GM23338 (cell line): ENCODE data around the gene GRK5. TPM values are rescaled to one million over a fixed set of nuclear protein-coding genes. Genes with fewer than 3 reads are reported as not detected.

Experiments used
- ATAC-seq: fragments of 200-7000 bp; cut with Tn5 transposase; 3 replicates; pipeline ENCODE4 v1.9.1; 2020
- DNase-seq: peaks from one replicate; pipeline ENCODE4 v3.0.0-alpha.2; 2015; ENCODE audit warnings: low spot score
- H2AFZ ChIP-seq: fragments of 200-600 bp; sonication (generic); 2 replicates; pipeline ENCODE4 v1.8.0; 2016; ENCODE audit warnings: antibody characterized with exemption, mild to moderate bottlenecking, moderate library complexity
- H3F3A ChIP-seq: fragments of 200-600 bp; sonication (generic); replicated peaks from 2 replicates; pipeline ENCODE4 v1.8.0; 2017; ENCODE audit warnings: antibody characterized with exemption, mixed run types, low read depth
- H3K27ac ChIP-seq: fragments of 200-600 bp; sonication (generic); 2 replicates; pipeline ENCODE4 v1.6.1; 2016; ENCODE audit warnings: low read depth
- H3K27me3 ChIP-seq: fragments of 200-600 bp; sonication (generic); 2 replicates; pipeline ENCODE4 v1.8.0; 2016; ENCODE audit warnings: mild to moderate bottlenecking, mixed run types, moderate library complexity; ENCODE audit not compliant: insufficient read depth
- H3K36me3 ChIP-seq: fragments of 200-600 bp; sonication (generic); 2 replicates; pipeline ENCODE4 v1.8.0; 2016; ENCODE audit warnings: mild to moderate bottlenecking; ENCODE audit not compliant: insufficient read depth
- H3K4me1 ChIP-seq: fragments of 200-600 bp; sonication (generic); 2 replicates; pipeline ENCODE4 v1.8.0; 2016; ENCODE audit warnings: mild to moderate bottlenecking, moderate library complexity; ENCODE audit not compliant: insufficient read depth
- H3K4me2 ChIP-seq: fragments of 200-600 bp; sonication (generic); 2 replicates; pipeline ENCODE4 v1.7.1; 2017; ENCODE audit warnings: mixed run types
- H3K4me3 ChIP-seq: fragments of 200-600 bp; sonication (generic); 2 replicates; pipeline ENCODE4 v1.6.1; 2016; ENCODE audit warnings: mixed run types
- H3K79me2 ChIP-seq: fragments of 200-600 bp; sonication (generic); replicated peaks from 2 replicates; pipeline ENCODE4 v1.8.0; 2017; ENCODE audit warnings: mild to moderate bottlenecking; ENCODE audit not compliant: insufficient read depth
- H3K9me2 ChIP-seq: fragments of 200-600 bp; sonication (generic); 2 replicates; pipeline ENCODE4 v1.8.0; 2017; ENCODE audit not compliant: insufficient read depth
- H4K20me1 ChIP-seq: fragments of 200-600 bp; sonication (generic); replicated peaks from 2 replicates; pipeline ENCODE4 v1.8.0; 2017; ENCODE audit warnings: mild to moderate bottlenecking; ENCODE audit not compliant: insufficient read depth
- H3K27ac Mint-ChIP-seq: 2 replicates; pipeline ENCODE4 v1.8.0; 2020; ENCODE audit warnings: inconsistent platforms, mild to moderate bottlenecking, moderate library complexity, mixed read lengths
- H3K27me3 Mint-ChIP-seq: 3 replicates; pipeline ENCODE4 v1.8.0; 2022; ENCODE audit warnings: low read depth, mild to moderate bottlenecking, moderate library complexity, mixed read lengths, inconsistent platforms; ENCODE audit not compliant: insufficient read depth, poor library complexity
- H3K36me3 Mint-ChIP-seq: 3 replicates; pipeline ENCODE4 v1.8.0; 2021; ENCODE audit warnings: low read depth, mild to moderate bottlenecking, inconsistent platforms, moderate library complexity, mixed read lengths
- H3K4me1 Mint-ChIP-seq: 3 replicates; pipeline ENCODE4 v1.8.0; 2020; ENCODE audit warnings: mild to moderate bottlenecking, inconsistent platforms, mixed read lengths
- H3K4me3 Mint-ChIP-seq: 3 replicates; pipeline ENCODE4 v1.8.0; 2021; ENCODE audit warnings: moderate library complexity, mild to moderate bottlenecking, inconsistent platforms, mixed read lengths
- H3K9me3 Mint-ChIP-seq: 3 replicates; pipeline ENCODE4 v1.8.0; 2020; ENCODE audit warnings: moderate library complexity, mild to moderate bottlenecking, inconsistent platforms, mixed read lengths
- CTCF ChIP-seq, 2 experiments: fragments of 200-600 bp in 1 of 2; sonication (generic) in 1 of 2; conservative IDR thresholded peaks; 2 replicates each; pipeline versions ENCODE4 v1.5.1 to v1.6.1; 2016 to 2017; ENCODE audit warnings: antibody characterized with exemption in 2 of 2, low read depth in 2 of 2, mild to moderate bottlenecking in 2 of 2, moderate library complexity in 1 of 2
- ETS1 ChIP-seq: IDR thresholded peaks from 2 replicates; pipeline ENCODE4 v1.6.1; 2016; ENCODE audit warnings: antibody characterized with exemption
- POLR2AphosphoS5 ChIP-seq: IDR thresholded peaks from 2 replicates; pipeline ENCODE4 v1.6.1; 2016; ENCODE audit warnings: antibody characterized with exemption, low read depth
- REST ChIP-seq: IDR thresholded peaks from one replicate; pipeline ENCODE4 v1.6.1; 2018; ENCODE audit warnings: antibody characterized with exemption; ENCODE audit not compliant: unreplicated experiment
- ZNF114 ChIP-seq: fragments of 250-450 bp; sonication (Bioruptor Pico); IDR thresholded peaks from 2 replicates; pipeline ENCODE4 v1.5.0; 2020; ENCODE audit warnings: mild to moderate bottlenecking, moderate library complexity
- polyA plus RNA-seq: library from polyadenylated mRNA; unstranded; fragments of >200 nt; fragmentation: Nextera tagmentation; extraction: Ambion mirVana; gene quantifications from 2 replicates; pipeline ENCODE4 v1.2.1, GENCODE V29; 2016
- total RNA-seq: library from RNA; depleted of rRNA; stranded (reverse); fragments of >200 nt; shearing (Covaris generic); gene quantifications from 2 replicates; pipeline ENCODE4 v1.2.3, GENCODE V29; 2014

The GRK5 gene
- total and polyA plus RNA-seq, 2 experiments from 2014 or later: 0.53 to 2.0 TPM

- TF ChIP-seq ETS1 (no peak), POLR2AphosphoS5 (no peak)
These were observed 143.8 kb downstream of the GRK5 start (continued) for GRCh38 chr10:119351189-119351588.

GRCh38 chr10:119352042-119352441 lies 144.7 kb downstream of the GRK5 start:
- H3K36me3 ChIP-seq: no peaks in the 10 kb centered on the region
- no peak overlapping the region for H3K4me2 ChIP-seq
- H3K27ac ChIP-seq: no peak overlapping the region
- 0 out of 2 replicates have a peak, but pooled peaks cover 3% of the 10 kb centered on the region for H3K9me2 ChIP-seq
- TF ChIP-seq REST (no peak), ZNF114 (CRISPR knock-in tag) (no peak), CTCF (conservative IDR thresholded peaks at IDR 0.05; ENCODE audit: low read depth in 2 of 2) (peak; percentile 6 to 27; a peak in 2 of 4 replicates), ETS1 (no peak)
- no peaks in the 10 kb centered on the region for H3K4me1 ChIP-seq
- Mint-ChIP-seq H3K4me1 (no peaks in the 10 kb centered on the region; the same call in 2 of the 3 replicates), H3K27me3 (peaks cover 3% of the 10 kb centered on the region), H3K27ac (no peak overlapping the region), H3K4me3 (no peak overlapping the region), H3K36me3 (peaks cover 16% of the 10 kb centered on the region; the same call in 2 of the 3 replicates), H3K9me3 (peaks cover 36% of the 10 kb centered on the region)
- H2AFZ ChIP-seq: no peak overlapping the region
- H3K27me3 ChIP-seq: no peaks in the 10 kb centered on the region
- ATAC-seq (no peak), DNase-seq (no peak)
- H4K20me1 ChIP-seq: no peaks in the 10 kb centered on the region
- H3F3A ChIP-seq: no peaks in the 10 kb centered on the region
- no peak overlapping the region for H3K4me3 ChIP-seq
- no peaks in the 10 kb centered on the region for H3K79me2 ChIP-seq
